ENCODE results near the gene PAQR9. TPM values are rescaled to one million over a fixed set of nuclear protein-coding genes. Genes with fewer than 3 reads are reported as not detected.

The PAQR9 gene
- total and polyA plus RNA-seq, 7 experiments from 2014 or later = not detected

- Mint-ChIP-seq H3K4me3 (no peak overlapping the region), H3K27ac (no peak overlapping the region), H3K4me1 (peaks cover 0 to 4% (median 0%) of the 10 kb centered on the region in 7 donors), H3K9me3 (no peaks in the 10 kb centered on the region), H3K27me3 (peaks cover 0 to 36% (median 3%) of the 10 kb centered on the region in 5 donors), H3K36me3 (no peaks in the 10 kb centered on the region)
- H3K27me3 ChIP-seq (ENCODE audit: control insufficient read depth in 2 of 2, insufficient read depth in 2 of 2, low read length in 2 of 2) = no peaks in the 10 kb centered on the region
- H3K9me3 ChIP-seq (ENCODE audit: control insufficient read depth in 2 of 3, low read length in 3 of 3) = no peaks in the 10 kb centered on the region
- H3K4me3 ChIP-seq (ENCODE audit: low read length) = no peak overlapping the region
- H3K27ac ChIP-seq (ENCODE audit: low read depth, low read length) = no peak overlapping the region
- ATAC-seq (no peak), DNase-seq (no peak)
- H3K4me1 ChIP-seq (ENCODE audit: control insufficient read depth in 2 of 2, insufficient read depth in 2 of 2, low read length in 2 of 2) = no peaks in the 10 kb centered on the region
- POLR2A ChIA-PET = no interaction called here
- no peaks in the 10 kb centered on the region for H3K36me3 ChIP-seq (ENCODE audit: control insufficient read depth in 2 of 3, insufficient read depth in 3 of 3, low read length in 3 of 3)
- intact Hi-C loops (cut with micrococcal nuclease) = loop anchor here (1.0 to 2.0 kb wide), 5 partner anchors 59 to 861 kb away; no protein-coding TSS in a partner anchor
- CTCF ChIA-PET = no interaction called here
Measured at GRCh38 chr3:142987707-142988106, 24.2 kb upstream of the PAQR9 start.

GRCh38 chr3:142987080-142987700 lies 23.7 kb upstream of the PAQR9 start:
- Mint-ChIP-seq H3K27ac (no peak overlapping the region), H3K27me3 (peaks cover 0 to 39% (median 4%) of the 10 kb centered on the region in 5 donors), H3K4me1 (peaks cover 0 to 4% (median 0%) of the 10 kb centered on the region in 7 donors), H3K36me3 (no peaks in the 10 kb centered on the region), H3K4me3 (no peak overlapping the region), H3K9me3 (no peaks in the 10 kb centered on the region)
- Histone ChIP-seq H3K4me1 (ENCODE audit: control insufficient read depth in 2 of 2, insufficient read depth in 2 of 2, low read length in 2 of 2) (no peaks in the 10 kb centered on the region), H3K4me3 (ENCODE audit: low read length) (no peak overlapping the region), H3K9me3 (ENCODE audit: control insufficient read depth in 2 of 3, low read length in 3 of 3) (no peaks in the 10 kb centered on the region), H3K27me3 (ENCODE audit: control insufficient read depth in 2 of 2, insufficient read depth in 2 of 2, low read length in 2 of 2) (no peaks in the 10 kb centered on the region), H3K27ac (ENCODE audit: low read depth, low read length) (no peak overlapping the region), H3K36me3 (ENCODE audit: control insufficient read depth in 2 of 3, insufficient read depth in 3 of 3, low read length in 3 of 3) (no peaks in the 10 kb centered on the region)
- ChIA-PET POLR2A (no interaction called here), CTCF (interaction anchor here (0.6 kb wide), 1 partner anchor 609 kb away, joined by 3 read pairs; no protein-coding TSS in a partner anchor)
- intact Hi-C loops (cut with micrococcal nuclease) = loop anchor here (1.0 to 2.0 kb wide), 5 partner anchors 58 to 860 kb away; no protein-coding TSS in a partner anchor
- DNase-seq (peak in 7 of 9 donors; percentile 13 to 54 (median 36)), ATAC-seq (peak; percentile 63)

GRCh38 chr3:142984255-142984654 lies 20.8 kb upstream of the PAQR9 start:
- Mint-ChIP-seq H3K27ac (no peak overlapping the region), H3K36me3 (no peaks in the 10 kb centered on the region), H3K9me3 (no peaks in the 10 kb centered on the region), H3K4me3 (no peak overlapping the region), H3K4me1 (peaks cover 0 to 4% (median 0%) of the 10 kb centered on the region in 7 donors), H3K27me3 (peaks cover 0 to 40% (median 10%) of the 10 kb centered on the region in 5 donors)
- H3K27ac ChIP-seq (ENCODE audit: low read depth, low read length) = no peak overlapping the region
- H3K36me3 ChIP-seq (ENCODE audit: control insufficient read depth in 2 of 3, insufficient read depth in 3 of 3, low read length in 3 of 3) = no peaks in the 10 kb centered on the region
- DNase-seq (no peak), ATAC-seq (no peak)
- no peaks in the 10 kb centered on the region for H3K27me3 ChIP-seq (ENCODE audit: control insufficient read depth in 2 of 2, insufficient read depth in 2 of 2, low read length in 2 of 2)
- ChIA-PET POLR2A (no interaction called here), CTCF (interaction anchor here (0.7 to 2.1 kb wide), 3 partner anchors 395 to 414 kb away, joined by 3 to 7 read pairs (median 4); no protein-coding TSS in a partner anchor)
- H3K4me1 ChIP-seq (ENCODE audit: control insufficient read depth in 2 of 2, insufficient read depth in 2 of 2, low read length in 2 of 2) = no peaks in the 10 kb centered on the region
- H3K4me3 ChIP-seq (ENCODE audit: low read length) = no peak overlapping the region
- intact Hi-C loops (cut with micrococcal nuclease) = no loop called here
- no peaks in the 10 kb centered on the region for H3K9me3 ChIP-seq (ENCODE audit: control insufficient read depth in 2 of 3, low read length in 3 of 3)

GRCh38 chr3:142983318-142983717 lies 19.8 kb upstream of the PAQR9 start:
- Histone ChIP-seq H3K27ac (ENCODE audit: low read depth, low read length) (no peak overlapping the region), H3K27me3 (ENCODE audit: control insufficient read depth in 2 of 2, insufficient read depth in 2 of 2, low read length in 2 of 2) (no peaks in the 10 kb centered on the region), H3K4me3 (ENCODE audit: low read length) (no peak overlapping the region), H3K36me3 (ENCODE audit: control insufficient read depth in 2 of 3, insufficient read depth in 3 of 3, low read length in 3 of 3) (no peaks in the 10 kb centered on the region), H3K4me1 (ENCODE audit: control insufficient read depth in 2 of 2, insufficient read depth in 2 of 2, low read length in 2 of 2) (no peaks in the 10 kb centered on the region), H3K9me3 (ENCODE audit: control insufficient read depth in 2 of 3, low read length in 3 of 3) (no peaks in the 10 kb centered on the region)
- H3K4me1 Mint-ChIP-seq = peaks cover 0 to 4% (median 0%) of the 10 kb centered on the region in 7 donors
- CTCF ChIA-PET = interaction anchor here (1.2 to 2.1 kb wide), 2 partner anchors 13 to 396 kb away, joined by 6 to 7 read pairs; no protein-coding TSS in a partner anchor
- peaks cover 0 to 43% (median 10%) of the 10 kb centered on the region in 5 donors for H3K27me3 Mint-ChIP-seq
- no peaks in the 10 kb centered on the region for H3K9me3 Mint-ChIP-seq
- intact Hi-C loops (cut with micrococcal nuclease) = no loop called here
- no peaks in the 10 kb centered on the region for H3K36me3 Mint-ChIP-seq
- ATAC-seq (no peak), DNase-seq (no peak)
- H3K4me3 Mint-ChIP-seq = no peak overlapping the region
- H3K27ac Mint-ChIP-seq = no peak overlapping the region
- POLR2A ChIA-PET = no interaction called here

GRCh38 chr3:142982038-142982773 lies 18.7 kb upstream of the PAQR9 start:
- Histone ChIP-seq H3K27me3 (ENCODE audit: control insufficient read depth in 2 of 2, insufficient read depth in 2 of 2, low read length in 2 of 2) (no peaks in the 10 kb centered on the region), H3K36me3 (ENCODE audit: control insufficient read depth in 2 of 3, insufficient read depth in 3 of 3, low read length in 3 of 3) (no peaks in the 10 kb centered on the region), H3K27ac (ENCODE audit: low read depth, low read length) (no peak overlapping the region), H3K4me3 (ENCODE audit: low read length) (no peak overlapping the region), H3K9me3 (ENCODE audit: control insufficient read depth in 2 of 3, low read length in 3 of 3) (no peaks in the 10 kb centered on the region), H3K4me1 (ENCODE audit: control insufficient read depth in 2 of 2, insufficient read depth in 2 of 2, low read length in 2 of 2) (no peaks in the 10 kb centered on the region)
- POLR2A ChIA-PET = no interaction called here
- Mint-ChIP-seq H3K27ac (no peak overlapping the region), H3K9me3 (no peaks in the 10 kb centered on the region), H3K27me3 (peaks cover 0 to 42% (median 10%) of the 10 kb centered on the region in 5 donors), H3K36me3 (no peaks in the 10 kb centered on the region), H3K4me1 (no peaks in the 10 kb centered on the region), H3K4me3 (no peak overlapping the region)
- no peak for DNase-seq
- intact Hi-C loops (cut with micrococcal nuclease) = no loop called here
- CTCF ChIA-PET = interaction anchor here (0.5 to 2.1 kb wide), 3 partner anchors 9 to 395 kb away, joined by 3 to 7 read pairs (median 5); no protein-coding TSS in a partner anchor
- no peak for ATAC-seq

GRCh38 chr3:142981108-142981507 lies 17.6 kb upstream of the PAQR9 start:
- Mint-ChIP-seq H3K9me3 (no peaks in the 10 kb centered on the region), H3K27ac (no peak overlapping the region), H3K27me3 (peaks cover 0 to 51% (median 15%) of the 10 kb centered on the region in 5 donors), H3K4me3 (no peak overlapping the region), H3K36me3 (no peaks in the 10 kb centered on the region), H3K4me1 (no peaks in the 10 kb centered on the region)
- H3K4me3 ChIP-seq (ENCODE audit: low read length) = no peak overlapping the region
- H3K4me1 ChIP-seq (ENCODE audit: control insufficient read depth in 2 of 2, insufficient read depth in 2 of 2, low read length in 2 of 2) = no peaks in the 10 kb centered on the region
- ChIA-PET CTCF (interaction anchor here (1.2 to 1.4 kb wide), 2 partner anchors 9 to 10 kb away, joined by 4 to 5 read pairs; no protein-coding TSS in a partner anchor), POLR2A (no interaction called here)
- no peaks in the 10 kb centered on the region for H3K9me3 ChIP-seq (ENCODE audit: control insufficient read depth in 2 of 3, low read length in 3 of 3)
- DNase-seq = no peak
- intact Hi-C loops (cut with micrococcal nuclease) = no loop called here
- no peak overlapping the region for H3K27ac ChIP-seq (ENCODE audit: low read depth, low read length)
- H3K36me3 ChIP-seq (ENCODE audit: control insufficient read depth in 2 of 3, insufficient read depth in 3 of 3, low read length in 3 of 3) = no peaks in the 10 kb centered on the region
- ATAC-seq = no peak
- H3K27me3 ChIP-seq (ENCODE audit: control insufficient read depth in 2 of 2, insufficient read depth in 2 of 2, low read length in 2 of 2) = no peaks in the 10 kb centered on the region
